ENCODE measurements around the gene TSPAN15.

- TF ChIP-seq CTCF (IDR thresholded peaks at IDR 0.05) = no peak
- TF ChIP-seq ZFX (IDR thresholded peaks at IDR 0.05; ENCODE audit: borderline replicate concordance) = no peak
Observed at GRCh38 chr10:69435966-69436520, 15.2 kb upstream of the TSPAN15 start.

Measured in 22Rv1 (cell line).